Measurements from ENCODE around the gene ZBTB3. TPM values are rescaled to one million over a fixed set of nuclear protein-coding genes. Genes with fewer than 3 reads are reported as not detected.

ZBTB3 gene
- total RNA-seq, 1 experiment from 2014 or later: 12.9 TPM

DNA sequence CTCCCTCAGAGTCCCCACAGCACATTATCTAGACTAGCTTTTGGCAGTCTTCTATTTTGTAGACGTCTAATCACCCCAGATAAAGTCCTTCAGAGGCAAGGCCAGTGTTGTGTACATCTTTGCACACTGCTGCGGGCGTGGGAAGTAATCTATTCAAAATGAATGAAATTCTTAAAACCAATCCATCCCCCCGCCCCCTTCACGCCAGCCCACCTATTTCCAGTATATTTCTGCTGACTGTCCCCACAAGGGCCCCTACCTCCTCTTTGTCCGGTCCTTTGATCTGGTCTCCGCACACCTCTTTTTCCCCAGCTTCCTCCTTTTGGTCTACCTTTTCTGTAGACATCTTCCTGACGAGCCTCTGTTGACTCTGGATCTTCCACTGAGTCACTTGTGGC lies 47.1 kb downstream of the ZBTB3 start:
- intact Hi-C loops (cut with micrococcal nuclease; ENCODE audit: unreplicated experiment) (no loop called here), in situ Hi-C loops (cut with HindIII; ENCODE audit: low pct_unique_long_range_greater_than_20kb, low sequenced_read_pairs) (no loop called here)
- no peaks in the 10 kb centered on the region for H3K9me3 ChIP-seq (ENCODE audit: control insufficient read depth, insufficient read depth, low read depth, low read length)
- no peak for TF ChIP-seq REST (IDR thresholded peaks at IDR 0.05; ENCODE audit: insufficient read depth in 1 of 2, low read depth in 2 of 2, low read length in 1 of 2)
- TF ChIP-seq TCF7L2 (IDR thresholded peaks at IDR 0.05; ENCODE audit: low read depth, low read length): no peak
- no peak for TF ChIP-seq CTCF (IDR thresholded peaks at IDR 0.05)
- no peak for TF ChIP-seq POLR2AphosphoS5 (IDR thresholded peaks at IDR 0.05; ENCODE audit: low read depth, low read length)
- no peak for TF ChIP-seq SIN3A (IDR thresholded peaks at IDR 0.05; ENCODE audit: borderline replicate concordance, insufficient read depth, low read depth, low read length)
- ChIA-PET CTCF (no interaction called here), POLR2A (no interaction called here)
- peaks cover 23% of the 10 kb centered on the region for H3K4me1 ChIP-seq (ENCODE audit: control insufficient read depth, insufficient read depth, low read length)
- no TSS peak for BruUV-seq (replicated peaks)
- DNase-seq (ENCODE audit: low read depth, low spot score) (no peak), ATAC-seq (no peak)
- H3K27me3 ChIP-seq (ENCODE audit: control insufficient read depth, insufficient read depth, low read length): no peaks in the 10 kb centered on the region
- no peaks in the 10 kb centered on the region; the same call in 1 of the 2 replicates for H3K36me3 ChIP-seq (ENCODE audit: control insufficient read depth, insufficient read depth, low read length)
- peak overlapping the region; percentile 80 for H3K27ac ChIP-seq (ENCODE audit: low read length)
- peak overlapping the region; percentile 77 to 89; a peak in 3 of 4 replicates for H3K4me3 ChIP-seq (ENCODE audit: low read depth in 2 of 2, low read length in 2 of 2)

GRCh38 chr11:62705880-62706849 lies 47.8 kb downstream of the ZBTB3 start:
- Histone ChIP-seq H3K27ac (ENCODE audit: low read length) (peak overlapping the region; percentile 89), H3K4me3 (ENCODE audit: low read depth in 2 of 2, low read length in 2 of 2) (peak overlapping the region; percentile 77 to 89), H3K4me1 (ENCODE audit: control insufficient read depth, insufficient read depth, low read length) (peaks cover 23% of the 10 kb centered on the region), H3K27me3 (ENCODE audit: control insufficient read depth, insufficient read depth, low read length) (no peaks in the 10 kb centered on the region), H3K9me3 (ENCODE audit: control insufficient read depth, insufficient read depth, low read depth, low read length) (no peaks in the 10 kb centered on the region), H3K36me3 (ENCODE audit: control insufficient read depth, insufficient read depth, low read length) (no peaks in the 10 kb centered on the region; the same call in 1 of the 2 replicates)
- POLR2A ChIA-PET: interaction anchor here (0.6 kb wide), 1 partner anchor 1450 kb away, joined by 3 read pairs; no protein-coding TSS in a partner anchor
- in situ Hi-C loops (cut with HindIII; ENCODE audit: low pct_unique_long_range_greater_than_20kb, low sequenced_read_pairs): no loop called here
- CTCF ChIA-PET: interaction anchor here (1.0 kb wide), 1 partner anchor 25 kb away, joined by 3 read pairs; no protein-coding TSS in a partner anchor
- intact Hi-C loops (cut with micrococcal nuclease; ENCODE audit: unreplicated experiment): no loop called here
- DNase-seq (ENCODE audit: low read depth, low spot score) (no peak), ATAC-seq (peak; percentile 91)
- BruUV-seq (replicated peaks): no TSS peak
- TF ChIP-seq TCF7L2 (IDR thresholded peaks at IDR 0.05; ENCODE audit: low read depth, low read length) (no peak; the same call in 1 of the 2 replicates), SIN3A (IDR thresholded peaks at IDR 0.05; ENCODE audit: borderline replicate concordance, insufficient read depth, low read depth, low read length) (peak; percentile 74; the same call in 1 of the 2 replicates), POLR2AphosphoS5 (IDR thresholded peaks at IDR 0.05; ENCODE audit: low read depth, low read length) (peak; percentile 94), REST (IDR thresholded peaks at IDR 0.05; ENCODE audit: insufficient read depth in 1 of 2, low read depth in 2 of 2, low read length in 1 of 2) (no peak)
